Measurements from ENCODE around the gene NTRK3.

The NTRK3 gene

DNA sequence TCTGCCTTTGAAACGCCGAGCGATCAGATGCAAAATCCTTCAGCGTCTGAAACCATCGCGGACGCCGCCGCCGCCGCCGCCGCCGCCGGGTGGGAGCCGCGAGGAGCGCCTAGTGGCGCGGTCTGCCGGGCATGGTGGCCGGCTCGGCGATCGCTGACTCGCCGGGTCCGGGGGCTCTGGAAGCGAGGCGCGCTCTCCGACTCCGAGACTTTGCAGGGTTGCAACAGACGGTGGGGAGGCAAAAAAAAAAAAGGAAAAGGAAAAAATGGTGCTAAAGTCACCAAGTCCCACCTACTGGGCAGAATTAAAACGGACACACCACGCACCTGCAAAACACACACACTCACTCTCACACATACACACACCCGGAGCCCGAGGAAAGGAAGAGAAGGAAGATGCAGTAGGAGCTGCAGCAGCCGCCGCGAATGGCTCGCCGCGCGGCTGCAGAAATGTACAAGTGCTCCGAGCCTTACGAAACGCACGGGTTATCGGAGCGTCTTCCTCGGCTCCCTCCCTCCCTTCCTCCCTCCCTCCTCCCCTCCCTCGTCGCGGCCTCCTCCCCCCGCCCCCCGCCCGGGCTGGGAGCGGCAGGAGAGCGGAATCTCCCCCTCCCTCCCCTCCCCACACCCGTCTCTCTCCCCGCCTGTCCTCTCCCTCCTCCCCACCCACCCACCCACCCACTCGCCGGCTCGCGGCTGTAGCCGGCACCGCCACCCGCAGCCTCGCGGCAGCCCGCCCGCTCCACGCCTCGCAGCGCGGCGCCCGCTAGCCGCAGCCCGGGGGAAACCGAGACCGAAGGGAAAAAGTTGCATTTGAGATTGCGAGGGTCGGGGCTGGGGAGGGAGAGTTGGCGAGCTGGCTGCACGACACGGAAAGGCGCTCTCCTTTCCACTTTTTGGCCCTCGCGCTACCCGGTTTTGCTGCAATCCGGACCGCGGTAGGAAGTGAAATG lies at the start of gene NTRK3:
NTRK3 (minus strand) TSS at position 461 of the 952 bp plus-strand sequence. CDS start 586 bp downstream, outside the sequence.
- DNase-seq (ENCODE audit: low spot score): no peak

DNA sequence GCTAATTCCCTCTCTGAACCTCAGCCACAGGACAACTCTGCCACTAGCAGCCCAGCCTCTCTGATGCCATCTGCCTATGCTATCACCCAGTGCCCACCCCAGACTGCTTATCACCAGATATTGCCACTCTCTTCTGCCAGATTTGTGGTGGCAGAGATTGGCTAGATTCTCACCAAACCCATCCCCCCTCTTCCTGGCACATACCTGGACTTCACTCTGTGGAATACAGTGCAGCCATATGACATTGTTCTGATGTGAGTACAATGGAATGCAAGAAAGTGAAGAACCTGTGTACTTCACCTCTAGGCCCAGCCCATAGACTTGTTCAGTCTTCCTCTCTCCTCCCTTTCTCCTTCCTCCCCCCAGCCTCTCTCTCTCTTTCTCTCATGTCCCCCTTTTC lies 46.9 kb upstream of the NTRK3 start:
- DNase-seq (ENCODE audit: low spot score): no peak

DNA sequence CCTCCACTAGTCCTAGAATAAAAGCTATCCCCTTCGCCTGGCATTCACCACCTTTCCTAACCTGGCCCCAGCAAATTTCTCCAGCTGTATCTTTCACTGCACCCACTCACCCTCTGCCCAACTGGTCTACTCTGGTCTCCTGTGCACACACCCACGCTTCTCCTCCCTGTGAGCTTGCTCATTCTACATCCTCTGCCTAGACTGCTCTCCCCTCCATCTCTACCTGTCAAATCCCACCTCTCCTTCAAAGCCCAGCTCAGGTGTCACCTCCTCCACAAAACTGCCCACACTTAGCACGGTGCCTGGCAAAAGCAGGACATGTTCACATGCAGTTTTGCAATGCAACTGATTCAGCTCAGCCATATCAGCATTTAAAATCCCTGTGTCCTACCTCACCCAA lies 45.8 kb upstream of the NTRK3 start:
- DNase-seq (ENCODE audit: low spot score): no peak

DNA sequence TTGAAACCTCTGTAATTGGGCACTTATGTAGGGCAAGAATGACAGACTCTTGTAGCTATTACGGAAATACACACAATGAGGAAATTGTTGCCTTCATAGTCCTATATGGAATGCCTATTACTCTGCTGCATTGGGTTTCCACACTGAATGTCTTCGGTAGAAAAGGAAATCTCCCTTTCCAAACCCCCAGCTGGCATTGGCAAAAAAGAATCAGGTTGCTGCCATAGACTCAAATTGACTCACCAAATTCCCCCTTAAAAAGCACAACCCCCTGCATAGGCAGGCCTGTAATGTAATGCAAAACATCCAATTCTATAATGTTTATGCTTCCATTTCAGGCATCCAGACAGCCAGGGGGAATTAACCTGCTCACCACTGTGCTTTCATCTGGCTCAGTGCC lies 44.8 kb upstream of the NTRK3 start:
- DNase-seq (ENCODE audit: low spot score): no peak

DNA sequence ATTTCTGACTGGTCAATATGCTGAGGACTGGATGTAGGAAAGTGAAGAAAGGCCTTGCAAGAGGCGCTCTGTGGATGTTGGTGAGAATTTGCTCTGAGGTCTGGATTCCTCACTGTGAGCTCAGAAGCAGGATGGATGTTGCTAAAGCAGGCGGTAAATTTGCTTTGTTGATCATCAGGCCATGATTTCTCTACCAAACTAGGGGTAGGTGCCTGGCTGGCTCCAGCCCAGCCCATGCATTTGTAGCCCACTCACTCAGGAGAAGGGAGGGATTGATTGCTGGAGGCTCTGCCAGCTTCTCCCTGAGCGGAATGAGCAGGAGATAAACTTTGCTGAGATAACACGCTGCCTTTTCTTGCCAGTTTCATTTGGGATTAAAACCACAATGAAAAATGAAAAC lies 44.3 kb upstream of the NTRK3 start:
- no peak for DNase-seq (ENCODE audit: low spot score)

DNA sequence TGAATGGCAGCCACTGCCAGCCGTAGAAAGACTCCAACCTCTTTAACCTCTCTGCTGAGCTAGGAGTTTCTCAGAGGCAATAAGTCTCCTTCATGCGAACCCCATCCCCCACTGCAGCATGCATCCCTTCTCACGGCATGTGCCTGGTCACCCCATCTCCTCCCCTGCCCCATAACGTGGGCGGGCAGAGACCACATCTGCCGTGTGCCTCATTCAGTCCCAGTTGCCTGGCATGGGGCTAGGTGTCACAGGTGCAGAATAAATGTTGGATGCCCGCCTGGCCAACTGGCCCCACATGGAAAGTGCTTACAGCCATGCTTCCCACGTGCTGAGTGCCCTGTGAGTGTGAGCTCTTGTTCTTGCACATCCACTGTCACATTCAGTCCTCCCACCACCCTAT lies 43.5 kb upstream of the NTRK3 start:
- no peak for DNase-seq (ENCODE audit: low spot score)

DNA sequence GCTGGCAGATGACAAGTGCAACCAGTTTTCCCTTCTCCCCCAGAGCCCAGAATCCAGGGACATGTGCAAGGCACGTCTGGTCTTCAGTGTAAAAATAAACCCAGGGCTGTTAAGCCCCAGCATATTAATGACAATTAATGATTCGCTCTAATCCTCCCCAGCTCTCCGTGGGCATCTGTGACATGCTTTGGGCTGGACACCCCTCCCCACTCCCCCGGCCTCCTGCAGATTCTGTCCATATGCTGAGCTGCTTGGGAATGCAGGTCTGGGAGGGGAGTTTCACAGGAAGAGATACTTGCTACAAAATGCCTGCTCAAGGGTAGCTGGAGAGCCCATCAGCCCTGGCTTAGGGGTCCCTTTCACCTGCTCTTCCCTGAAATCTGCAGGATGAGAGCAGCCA lies 43.0 kb upstream of the NTRK3 start:
- no peak for DNase-seq (ENCODE audit: low spot score)

DNA sequence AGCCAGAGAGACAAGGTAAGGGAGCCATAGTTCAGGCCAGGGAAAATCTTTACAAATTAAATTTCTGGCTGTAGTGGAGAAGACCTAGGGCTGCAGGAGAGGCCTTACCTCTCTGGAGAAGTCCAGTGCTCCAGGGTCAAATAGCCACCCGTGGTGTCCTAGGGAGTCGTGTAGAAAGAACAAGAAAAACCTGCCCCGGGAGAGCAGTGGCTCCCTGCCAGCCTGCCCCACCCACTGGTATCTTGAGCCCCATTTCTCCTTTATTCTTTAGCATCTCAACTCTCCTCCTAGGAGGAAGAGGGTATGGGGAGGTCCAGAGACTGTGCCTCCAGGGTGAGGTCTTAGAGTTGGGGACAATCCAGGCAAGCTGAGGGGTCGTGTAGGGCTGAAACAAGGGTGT lies 32.1 kb upstream of the NTRK3 start:
- DNase-seq (ENCODE audit: low spot score): no peak

DNA sequence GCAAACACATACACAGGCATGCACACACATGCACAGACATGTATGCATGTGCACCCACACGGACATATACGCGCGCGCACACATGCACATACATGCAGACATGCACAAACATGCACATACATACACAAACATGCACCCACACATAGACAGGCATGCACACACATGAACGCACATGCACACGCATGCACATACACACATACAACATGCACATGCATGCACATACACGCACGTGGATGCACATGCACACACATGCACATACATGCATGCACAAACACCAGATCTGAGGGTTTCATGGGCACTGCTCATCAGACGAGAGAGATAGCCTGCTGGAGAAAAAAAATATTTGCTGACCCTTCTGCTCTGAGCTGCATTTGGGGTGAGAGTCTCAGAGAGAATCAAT lies 31.7 kb upstream of the NTRK3 start:
- DNase-seq (ENCODE audit: low spot score): no peak

DNA sequence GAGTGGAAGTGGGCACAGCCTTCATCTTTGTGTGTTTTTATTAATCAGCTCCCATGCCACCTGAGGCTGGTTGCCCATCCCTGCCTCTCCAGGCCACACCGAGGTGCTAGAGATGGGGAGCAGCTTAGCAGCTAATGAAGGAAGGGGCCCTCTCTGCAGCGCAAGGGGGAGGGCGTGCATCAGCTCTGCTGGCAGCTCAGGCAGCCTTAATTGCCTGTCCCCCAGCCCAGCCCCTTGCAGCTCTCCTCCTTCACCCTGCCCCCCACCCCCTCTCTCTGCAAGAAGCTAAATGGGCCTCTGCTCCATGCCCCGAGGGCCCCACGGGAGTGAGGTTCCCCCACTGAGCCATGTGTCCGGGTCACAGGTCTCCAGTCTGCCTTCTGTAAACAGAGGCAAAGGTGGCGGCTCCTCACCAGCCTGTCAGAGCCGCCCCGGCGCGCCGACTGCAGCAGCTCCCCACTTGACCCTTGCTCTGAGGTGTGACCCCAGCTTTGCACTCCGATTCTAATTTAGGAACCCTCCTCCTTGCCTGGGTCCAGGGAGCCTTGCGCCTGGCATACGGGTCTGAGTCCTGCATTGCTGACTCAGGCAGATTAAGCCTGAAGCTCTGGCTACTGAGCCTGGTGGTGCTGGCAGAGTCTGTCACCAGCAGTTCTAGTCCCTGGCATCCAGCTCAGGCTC lies 27.9 kb upstream of the NTRK3 start:
- no peak for DNase-seq (ENCODE audit: low spot score)

DNA sequence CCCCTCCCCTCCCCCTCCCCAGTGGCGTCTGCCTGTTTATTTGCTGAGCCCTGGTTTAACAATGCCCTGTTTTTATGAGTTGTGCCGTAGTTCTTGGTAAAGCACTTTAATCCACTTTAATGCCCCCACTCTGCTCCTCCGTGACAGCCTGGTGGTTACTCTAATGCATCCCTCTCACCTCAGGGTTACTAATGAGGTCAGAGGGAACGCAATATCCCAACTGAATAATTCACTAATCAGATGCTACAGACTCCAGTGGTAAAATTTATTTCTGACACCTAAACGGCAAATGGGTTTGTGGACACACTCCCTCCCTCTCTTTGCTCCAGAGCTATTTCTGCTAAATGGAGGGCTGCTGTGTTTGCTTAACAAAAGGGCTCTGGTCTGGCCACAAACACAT lies 26.1 kb upstream of the NTRK3 start:
- no peak for DNase-seq (ENCODE audit: low spot score)

DNA sequence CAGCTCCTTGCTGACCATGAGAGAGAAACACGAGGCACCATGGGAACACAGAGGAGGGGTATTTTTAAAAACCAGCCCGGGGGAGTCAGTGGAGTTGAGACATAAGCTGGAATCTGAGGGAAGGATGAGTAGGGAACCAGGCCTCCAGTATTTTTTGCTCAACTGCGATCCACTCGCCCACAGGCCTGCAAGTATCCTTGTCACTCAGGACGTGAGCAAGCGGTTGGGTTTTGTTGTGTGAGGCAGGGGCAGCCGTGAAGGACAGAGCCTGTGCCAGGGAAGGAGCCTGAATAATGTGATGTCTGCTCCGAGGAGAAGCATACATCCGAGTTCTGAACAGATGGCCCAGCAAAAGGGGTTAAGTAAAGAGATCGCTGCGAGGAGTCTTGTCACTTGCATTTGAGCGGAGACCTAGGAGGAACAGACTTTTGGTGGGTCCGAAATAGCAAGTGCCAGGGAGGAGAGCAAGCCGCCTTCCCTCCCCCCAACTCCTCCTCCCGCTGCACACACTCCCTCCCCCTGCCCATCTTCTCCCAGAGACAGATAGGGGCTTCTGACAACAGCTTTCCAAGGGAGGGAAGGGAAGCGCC lies 20.4 kb upstream of the NTRK3 start:
- no peak for DNase-seq (ENCODE audit: low spot score)

DNA sequence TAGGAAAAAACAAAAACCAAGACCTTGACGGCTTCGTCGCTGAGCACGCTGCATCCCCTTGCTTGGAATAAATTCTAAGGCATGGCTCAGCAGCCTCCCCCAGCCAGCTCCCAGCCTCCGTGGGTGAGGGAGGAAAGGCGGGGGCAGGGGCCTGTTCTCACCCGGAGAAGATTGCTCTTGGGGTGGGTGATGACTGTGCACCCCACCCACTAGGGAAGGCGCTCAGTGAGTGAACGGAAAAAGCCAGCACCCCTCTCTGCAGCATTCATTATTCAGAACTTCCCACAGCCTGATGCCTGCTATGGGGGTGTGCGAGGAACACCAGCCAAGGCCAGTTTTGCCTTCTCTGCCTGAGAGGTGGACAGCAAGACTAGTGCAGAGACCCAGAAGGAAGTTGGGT lies 19.3 kb upstream of the NTRK3 start:
- DNase-seq (ENCODE audit: low spot score): no peak

DNA sequence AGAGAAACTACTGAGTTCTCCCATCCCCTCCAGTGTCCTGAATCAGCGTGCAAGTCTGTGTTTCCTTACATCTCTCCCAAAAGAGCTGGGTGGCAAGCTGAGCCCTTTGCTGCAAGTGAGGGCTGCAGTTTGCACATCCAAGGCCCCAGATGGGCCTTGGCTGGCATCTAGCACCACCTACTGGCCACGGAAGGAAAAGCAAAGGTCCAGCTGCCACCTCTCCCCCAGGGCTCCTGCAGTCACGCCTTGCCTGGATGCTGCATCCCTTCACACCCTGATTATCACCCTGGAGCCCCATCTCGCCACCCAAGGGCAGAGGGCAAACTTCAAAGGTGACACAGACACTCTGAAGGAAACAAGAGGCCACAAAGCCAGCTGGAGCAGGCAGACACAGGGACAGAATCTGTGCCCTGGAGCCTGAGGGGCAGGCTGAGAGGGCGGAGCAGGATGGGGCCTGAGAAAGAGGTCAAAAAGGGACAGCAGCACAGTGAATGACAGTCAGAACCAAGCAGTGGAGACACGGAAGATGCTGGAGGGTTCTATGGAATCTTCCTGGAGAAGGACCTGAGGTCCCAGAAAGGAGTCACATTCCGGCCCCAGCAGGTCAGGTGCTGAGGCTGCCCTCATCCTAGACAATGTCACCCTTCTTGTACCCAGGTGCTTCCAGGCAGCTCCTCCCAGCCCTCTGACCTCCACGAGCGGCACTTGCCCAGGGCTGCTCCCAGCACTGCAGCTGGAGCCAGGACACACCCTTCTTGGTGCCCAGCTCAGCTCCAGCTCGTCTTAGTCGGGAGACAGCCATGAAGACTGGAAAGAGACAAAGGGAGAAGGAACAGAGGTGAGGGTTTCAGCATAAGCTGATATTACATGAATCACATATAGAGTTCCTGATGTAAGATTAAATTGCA lies 18.3 kb upstream of the NTRK3 start:
- DNase-seq (ENCODE audit: low spot score): peak; percentile 84

DNA sequence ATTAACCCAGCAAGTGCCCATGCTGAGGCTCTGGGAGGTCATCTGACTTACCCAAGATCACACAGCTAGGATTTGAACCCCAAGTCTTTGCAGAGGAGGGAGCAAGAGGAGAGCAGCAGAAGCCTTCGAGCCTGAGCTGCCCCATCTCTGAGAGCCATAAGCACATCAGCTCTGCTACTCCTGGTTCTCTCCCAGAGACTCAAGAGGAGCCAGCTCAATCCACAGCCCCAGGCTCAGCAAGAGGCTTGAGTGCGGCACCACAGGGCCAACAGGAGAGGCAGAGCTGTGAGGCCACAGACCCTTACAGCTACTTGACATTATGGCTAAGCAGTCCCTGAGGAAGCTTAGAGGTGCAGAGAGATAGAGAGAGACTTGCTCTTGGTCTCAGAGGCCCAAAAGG lies 15.9 kb upstream of the NTRK3 start:
- DNase-seq (ENCODE audit: low spot score): no peak

DNA sequence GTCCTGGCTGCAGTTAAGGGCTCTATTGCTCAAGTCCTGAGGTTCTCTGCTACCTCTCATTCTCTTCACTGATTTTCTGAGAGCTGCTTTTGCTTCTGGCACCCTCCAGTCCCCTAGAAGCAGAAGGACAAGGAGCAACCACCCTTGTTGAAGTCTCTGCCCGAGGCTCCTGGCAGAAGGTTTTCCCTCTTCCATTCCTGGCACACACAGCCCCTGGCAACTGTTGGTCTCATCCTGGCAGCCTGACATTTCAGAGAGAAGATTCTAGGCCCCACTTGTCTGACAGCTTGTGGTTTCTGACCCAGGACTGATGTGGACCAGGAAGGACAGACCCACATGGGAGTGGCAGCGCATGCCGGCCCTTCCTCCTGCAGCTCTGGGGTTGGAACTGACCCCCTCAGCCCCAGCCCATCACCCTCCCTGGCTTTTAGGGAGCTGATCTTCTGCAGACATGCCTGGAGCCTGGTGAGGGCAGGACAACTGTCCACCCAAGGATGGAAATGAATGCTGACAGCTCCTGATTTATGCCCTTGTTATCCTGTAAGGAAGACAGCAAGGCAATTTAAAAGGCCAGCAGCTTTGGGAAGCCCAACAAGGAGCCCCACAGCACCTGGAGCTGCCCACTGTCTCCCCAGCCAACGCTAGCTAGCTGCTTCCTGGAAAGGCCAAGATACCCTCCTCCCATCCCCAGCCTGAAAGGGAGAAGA lies 13.0 kb upstream of the NTRK3 start:
- DNase-seq (ENCODE audit: low spot score): no peak

DNA sequence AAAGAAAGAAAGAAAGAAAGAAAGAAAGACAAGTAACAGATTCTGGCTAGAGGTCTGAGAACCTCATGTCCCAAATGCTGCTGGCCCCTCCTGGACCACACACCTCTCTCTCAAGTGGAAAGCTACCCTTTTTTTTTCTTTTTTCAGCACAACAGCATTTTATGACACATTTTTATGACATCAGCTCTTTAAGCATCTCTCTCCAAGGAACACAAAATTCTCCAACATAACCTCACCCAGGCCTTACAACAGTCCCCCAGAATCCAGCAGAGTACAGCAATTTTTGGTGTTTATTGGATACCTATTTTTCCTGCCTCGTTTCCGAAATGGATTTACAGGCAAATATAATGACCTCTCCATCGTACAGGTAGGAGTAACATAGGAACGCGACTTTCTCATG lies 11.2 kb upstream of the NTRK3 start:
- no peak for DNase-seq (ENCODE audit: low spot score)

DNA sequence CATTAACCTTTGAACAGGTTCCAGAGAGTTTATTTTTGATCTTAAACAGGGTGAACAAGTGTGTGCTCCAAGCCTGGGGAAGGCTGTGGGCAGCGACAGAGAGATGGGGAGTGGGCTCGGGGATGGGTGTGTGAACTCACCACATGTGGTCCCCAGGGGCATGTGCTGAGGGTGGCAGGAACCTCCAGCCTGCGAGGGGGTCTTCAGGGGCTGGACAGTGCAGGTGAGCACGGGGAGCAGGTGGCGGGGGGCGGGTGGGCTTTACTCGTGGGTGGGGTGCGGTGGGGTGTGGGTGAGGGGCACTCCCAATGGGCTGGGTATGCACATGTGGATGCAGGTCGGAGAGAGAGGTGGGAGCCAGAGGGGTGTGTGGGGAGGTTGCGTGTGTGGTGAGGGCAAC lies 9.6 kb upstream of the NTRK3 start:
- DNase-seq (ENCODE audit: low spot score): no peak

DNA sequence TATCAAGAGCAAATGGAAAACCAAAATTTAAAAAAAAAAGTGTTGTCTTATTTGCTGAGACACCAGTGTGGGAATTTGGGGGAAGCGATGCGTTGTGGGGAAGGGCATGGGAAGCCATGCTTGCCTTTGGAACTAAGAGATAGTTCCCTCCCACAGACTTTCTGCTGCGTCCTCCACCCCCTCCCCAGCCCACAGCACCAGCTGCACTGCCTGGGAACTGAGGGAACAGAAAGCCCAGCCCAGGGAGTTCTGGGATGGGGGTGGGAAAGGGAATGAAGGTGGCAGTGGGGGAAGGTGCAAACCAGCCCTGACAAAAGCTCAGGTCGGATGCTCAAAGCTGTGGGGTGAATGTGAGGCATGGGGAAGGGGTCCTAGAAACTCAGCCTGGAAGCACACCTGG lies 8.1 kb upstream of the NTRK3 start:
- DNase-seq (ENCODE audit: low spot score): no peak

DNA sequence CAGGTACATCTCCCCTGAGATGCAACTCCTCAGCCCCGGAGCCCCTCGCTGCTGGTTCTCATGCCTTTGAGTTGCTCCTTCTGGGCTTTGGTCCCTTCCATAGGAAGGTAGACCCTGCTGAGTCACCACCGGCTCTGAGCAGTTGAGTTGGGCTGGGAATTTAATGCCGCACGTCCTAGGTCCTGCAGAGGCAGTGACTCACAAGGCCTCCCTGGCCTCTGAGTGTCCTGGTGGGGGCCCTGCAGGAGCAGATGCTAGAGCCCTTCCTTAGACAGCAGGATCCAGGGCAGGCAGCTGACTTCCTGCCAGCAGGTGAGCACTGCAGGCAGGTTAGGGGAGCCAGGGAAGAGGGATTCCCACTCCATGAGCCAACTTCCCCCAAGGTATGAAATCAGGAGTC lies 5.5 kb upstream of the NTRK3 start:
- DNase-seq (ENCODE audit: low spot score): no peak

DNA sequence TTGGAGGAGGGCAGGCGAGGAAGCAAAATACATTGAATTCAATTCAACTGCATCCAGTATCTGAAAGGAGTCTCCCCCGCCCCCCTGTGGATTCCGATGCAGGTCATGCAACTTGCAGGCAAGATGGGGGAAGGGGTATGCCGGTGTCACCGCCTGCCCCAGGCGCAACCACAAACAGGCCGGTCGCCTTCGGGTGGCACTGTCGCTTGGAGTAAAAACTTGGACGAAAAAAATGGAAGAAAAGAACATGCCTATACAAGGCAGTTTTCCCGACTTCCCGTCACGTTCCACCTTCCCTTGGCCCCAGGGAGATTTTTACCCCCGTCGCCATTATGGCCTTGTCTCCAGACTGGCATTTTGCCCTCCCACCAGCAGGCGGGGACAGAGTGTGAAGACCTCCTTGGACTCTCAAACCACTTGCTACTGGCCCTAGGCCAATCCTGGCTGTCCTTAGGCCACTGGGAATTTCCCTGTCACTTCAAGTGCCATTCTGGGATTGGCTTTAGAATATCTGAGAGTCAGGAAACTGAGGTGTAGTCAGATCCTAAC lies 1.6 kb upstream of the NTRK3 start:
- DNase-seq (ENCODE audit: low spot score): no peak

Data from hepatic stellate cell (primary cell).